Measurements from ENCODE around the gene CRTC2.

GRCh38 chr1:153991151-153991630 lies 32.8 kb upstream of the CRTC2 start:
- TF ChIP-seq, protein P1, sequence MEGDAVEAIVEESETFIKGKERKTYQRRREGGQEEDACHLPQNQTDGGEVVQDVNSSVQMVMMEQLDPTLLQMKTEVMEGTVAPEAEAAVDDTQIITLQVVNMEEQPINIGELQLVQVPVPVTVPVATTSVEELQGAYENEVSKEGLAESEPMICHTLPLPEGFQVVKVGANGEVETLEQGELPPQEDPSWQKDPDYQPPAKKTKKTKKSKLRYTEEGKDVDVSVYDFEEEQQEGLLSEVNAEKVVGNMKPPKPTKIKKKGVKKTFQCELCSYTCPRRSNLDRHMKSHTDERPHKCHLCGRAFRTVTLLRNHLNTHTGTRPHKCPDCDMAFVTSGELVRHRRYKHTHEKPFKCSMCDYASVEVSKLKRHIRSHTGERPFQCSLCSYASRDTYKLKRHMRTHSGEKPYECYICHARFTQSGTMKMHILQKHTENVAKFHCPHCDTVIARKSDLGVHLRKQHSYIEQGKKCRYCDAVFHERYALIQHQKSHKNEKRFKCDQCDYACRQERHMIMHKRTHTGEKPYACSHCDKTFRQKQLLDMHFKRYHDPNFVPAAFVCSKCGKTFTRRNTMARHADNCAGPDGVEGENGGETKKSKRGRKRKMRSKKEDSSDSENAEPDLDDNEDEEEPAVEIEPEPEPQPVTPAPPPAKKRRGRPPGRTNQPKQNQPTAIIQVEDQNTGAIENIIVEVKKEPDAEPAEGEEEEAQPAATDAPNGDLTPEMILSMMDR (IDR thresholded peaks at IDR 0.05) = no peak
- TF ChIP-seq POLR2A (IDR thresholded peaks at IDR 0.05) = no peak

Measured in adrenal gland (tissue), 5 donors.